HG03103 (cell line): ENCODE data around the gene CBR3.
"Not testable (repeated sequence)": the region's sequence is repeated elsewhere in the genome, so short reads cannot be mapped to it uniquely, and the experiment has no call there.

Source experiments
- ATAC-seq: cut with Tn5 transposase; IDR thresholded peaks from one replicate; pipeline ENCODE4 v1.9.1; 2021; ENCODE audit warnings: low read depth; ENCODE audit not compliant: unreplicated experiment

The CBR3 gene

GRCh38 chr21:36115138-36115730, 19.6 kb upstream of the CBR3 start:
- no peak for ATAC-seq

- ATAC-seq = no peak
Measured at GRCh38 chr21:36117286-36117741, 17.6 kb upstream of the CBR3 start.

GRCh38 chr21:36120304-36120888, 14.5 kb upstream of the CBR3 start:
- ATAC-seq = no peak

DNA sequence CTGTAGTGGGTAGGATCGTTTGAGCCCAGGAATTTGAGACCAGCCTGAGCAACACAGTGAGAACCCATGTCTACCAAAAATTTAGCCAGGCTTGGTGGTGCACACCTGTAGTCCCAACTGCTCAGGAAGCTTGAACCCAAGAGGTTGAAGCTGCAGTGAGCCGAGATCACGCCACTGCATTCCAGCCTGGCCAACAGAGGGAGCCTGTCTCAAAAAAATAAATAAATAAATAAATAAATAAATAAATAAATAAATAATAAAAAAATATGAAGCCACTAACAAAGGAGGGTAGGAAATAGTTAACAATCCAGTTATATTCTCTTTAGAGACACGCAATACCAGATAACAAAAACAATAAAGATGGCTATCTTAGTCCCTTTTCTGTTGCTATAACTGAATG, 11.9 kb upstream of the CBR3 start:
- no peak for ATAC-seq

GRCh38 chr21:36124395-36124794, 10.5 kb upstream of the CBR3 start:
- no peak for ATAC-seq

DNA sequence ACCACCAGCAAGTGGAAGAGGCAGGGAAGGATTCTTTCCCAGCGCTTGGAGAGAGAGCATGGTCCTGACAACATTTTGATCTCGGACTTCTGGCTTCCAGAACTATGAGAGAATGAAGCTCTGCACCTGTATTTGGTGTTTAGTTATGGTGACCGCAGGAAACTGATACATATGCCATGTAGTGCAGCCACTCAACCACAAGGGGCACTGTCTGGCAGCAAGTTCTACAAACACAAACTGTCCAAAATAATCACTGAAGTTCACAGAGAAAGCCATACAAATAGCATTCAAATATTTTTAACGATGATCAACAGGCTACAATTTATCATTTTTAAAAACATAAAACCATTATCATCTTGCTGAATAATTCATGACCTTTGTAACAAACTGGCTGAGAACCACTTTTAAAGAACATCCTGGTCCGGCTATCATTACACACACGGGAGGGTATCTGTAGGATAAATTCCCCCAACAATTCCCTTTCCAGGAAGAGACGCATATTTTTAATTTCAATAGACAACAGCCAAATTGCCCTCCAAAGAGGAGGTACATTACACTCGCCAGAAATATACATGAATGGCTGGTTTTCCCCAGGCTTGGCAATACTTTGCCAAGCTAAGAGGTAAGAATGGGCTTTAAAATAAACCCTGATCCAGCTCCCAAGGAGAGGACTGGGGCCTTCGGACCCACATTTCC, 9.2 kb upstream of the CBR3 start:
- ATAC-seq = no peak

DNA sequence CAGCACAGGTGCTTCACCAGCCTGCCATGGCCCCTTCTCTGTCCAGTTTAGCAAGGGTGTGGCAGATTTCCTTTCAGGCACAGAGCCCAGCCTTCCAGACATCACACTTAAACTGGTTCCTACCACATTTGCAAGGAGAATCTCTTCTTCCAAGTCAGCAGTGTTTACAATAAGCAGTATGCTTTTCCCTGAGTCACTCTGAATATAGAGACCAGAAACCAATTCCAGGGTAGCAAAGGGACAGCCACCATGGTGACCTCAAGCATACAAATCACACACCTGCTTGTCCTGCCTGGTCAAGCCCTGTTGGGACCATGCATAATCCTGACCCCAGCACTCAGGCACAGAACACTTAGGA, 8.7 kb upstream of the CBR3 start:
- no peak for ATAC-seq

DNA sequence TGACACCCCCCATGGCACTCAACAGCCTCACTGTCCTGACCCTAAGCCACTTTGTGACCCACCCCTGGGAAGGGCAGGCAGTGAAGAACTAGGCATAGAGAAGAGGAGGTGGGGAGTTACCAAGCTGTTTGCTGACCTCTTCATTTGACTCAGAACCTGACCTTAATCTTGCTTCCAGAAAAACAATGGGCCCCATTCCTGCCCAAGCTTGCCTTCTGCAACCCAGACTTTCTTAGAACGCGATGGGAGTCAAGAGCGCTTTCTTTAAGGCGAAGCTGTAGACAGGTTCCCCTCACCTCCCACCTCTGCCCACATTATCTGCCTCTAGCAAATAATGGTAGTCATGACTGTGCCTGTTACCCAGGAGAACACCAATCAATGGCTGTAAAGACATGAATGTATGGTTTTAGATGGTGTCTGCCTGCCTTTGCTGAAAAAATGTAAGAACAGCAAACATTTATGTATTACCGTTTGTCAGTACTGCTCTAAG, 8.2 kb upstream of the CBR3 start:
- no peak for ATAC-seq

- ATAC-seq = no peak
Measured at GRCh38 chr21:36127250-36127904, 7.5 kb upstream of the CBR3 start.

GRCh38 chr21:36127977-36128376, 6.9 kb upstream of the CBR3 start:
- ATAC-seq = no peak

- ATAC-seq = no peak
Measured at GRCh38 chr21:36129219-36129618, 5.7 kb upstream of the CBR3 start.

DNA sequence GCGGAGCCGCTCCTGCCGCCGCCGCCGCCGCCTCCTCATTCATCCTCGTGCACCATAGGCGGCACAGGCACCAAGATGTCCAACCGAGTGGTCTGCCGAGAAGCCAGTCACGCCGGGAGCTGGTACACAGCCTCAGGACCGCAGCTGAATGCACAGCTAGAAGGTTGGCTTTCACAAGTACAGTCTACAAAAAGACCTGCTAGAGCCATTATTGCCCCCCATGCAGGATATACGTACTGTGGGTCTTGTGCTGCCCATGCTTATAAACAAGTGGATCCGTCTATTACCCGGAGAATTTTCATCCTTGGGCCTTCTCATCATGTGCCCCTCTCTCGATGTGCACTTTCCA, 4.5 kb upstream of the CBR3 start:
- not testable (repeated sequence) for ATAC-seq

- ATAC-seq = not testable (repeated sequence)
Measured at GRCh38 chr21:36130839-36131238, 4.0 kb upstream of the CBR3 start.

GRCh38 chr21:36132696-36133095, 2.2 kb upstream of the CBR3 start:
- no peak for ATAC-seq

DNA sequence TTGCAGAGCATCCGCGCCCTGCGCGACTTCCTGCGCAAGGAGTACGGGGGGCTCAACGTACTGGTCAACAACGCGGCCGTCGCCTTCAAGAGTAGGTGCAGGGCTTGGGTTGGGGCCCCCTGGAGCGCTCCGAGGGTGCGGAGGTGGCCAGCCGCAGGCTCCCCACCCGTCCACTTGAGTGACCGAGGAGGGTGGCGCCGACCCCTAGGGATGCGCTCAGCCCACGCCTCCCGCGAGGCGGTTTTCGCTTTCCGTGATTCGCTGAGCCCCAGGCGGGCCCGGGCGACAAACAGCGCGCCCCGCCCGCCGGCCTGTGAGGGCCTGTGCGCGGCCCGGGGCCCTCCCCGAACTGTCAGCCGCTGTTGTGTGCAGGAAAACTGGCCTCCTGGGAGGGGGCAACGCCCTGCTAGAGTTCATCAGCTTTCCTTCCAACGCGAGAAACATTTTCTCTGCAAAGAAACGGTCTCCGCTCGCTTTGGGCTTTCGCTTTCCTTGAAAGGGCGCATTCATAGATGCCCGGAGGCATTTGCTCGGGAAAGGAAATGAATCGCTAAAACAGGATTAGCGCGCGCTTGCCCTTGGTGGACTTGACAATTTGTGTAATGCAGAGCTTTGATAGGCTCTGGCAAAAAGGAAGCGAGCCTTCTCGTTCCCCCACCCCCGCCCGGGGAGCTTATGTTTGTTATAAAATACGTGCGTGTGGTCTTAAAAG, 668 bp downstream of the CBR3 start:
- no peak for ATAC-seq

DNA sequence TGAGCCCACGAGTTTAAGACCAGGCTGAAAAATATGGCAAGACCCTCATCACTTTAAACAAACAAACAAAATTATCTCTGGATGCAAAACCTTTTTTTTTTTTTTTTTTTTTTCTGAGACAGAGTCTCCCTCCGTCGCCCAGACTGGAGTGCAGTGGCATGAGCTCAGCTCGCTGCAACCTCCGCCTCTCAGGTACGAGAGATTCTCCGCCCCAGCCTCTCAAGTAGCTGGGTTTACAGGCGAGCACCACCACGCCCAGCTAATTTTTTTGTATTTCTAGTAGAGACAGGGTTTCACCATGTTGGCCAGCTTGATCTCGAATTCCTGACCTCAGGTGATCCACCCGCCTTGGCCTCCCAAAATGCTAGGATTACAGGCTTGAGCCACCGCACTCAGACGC, 4.9 kb downstream of the CBR3 start:
- not testable (repeated sequence) for ATAC-seq

DNA sequence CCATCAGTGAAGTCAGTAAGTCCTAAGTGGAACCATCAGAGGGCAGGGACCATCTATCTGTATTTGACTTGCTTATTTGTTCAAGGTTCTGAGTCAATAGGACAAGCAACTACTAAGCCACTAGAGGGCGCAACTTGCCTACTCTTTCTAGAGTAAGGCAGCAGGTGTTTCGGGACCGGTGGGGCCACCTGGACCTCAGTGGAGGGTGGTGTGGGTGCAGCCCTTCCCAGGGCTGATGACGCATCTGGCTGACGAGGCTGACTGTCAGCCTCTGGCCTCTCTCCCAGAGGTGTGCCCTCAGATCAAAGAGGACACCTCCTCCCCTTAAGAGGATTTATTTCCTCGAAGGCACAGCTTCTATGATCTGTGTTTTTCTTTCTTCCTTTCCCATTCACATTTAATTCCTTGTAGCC, 6.6 kb downstream of the CBR3 start:
- no peak for ATAC-seq

GRCh38 chr21:36144233-36144632, 9.4 kb downstream of the CBR3 start:
- ATAC-seq = not testable (repeated sequence)

DNA sequence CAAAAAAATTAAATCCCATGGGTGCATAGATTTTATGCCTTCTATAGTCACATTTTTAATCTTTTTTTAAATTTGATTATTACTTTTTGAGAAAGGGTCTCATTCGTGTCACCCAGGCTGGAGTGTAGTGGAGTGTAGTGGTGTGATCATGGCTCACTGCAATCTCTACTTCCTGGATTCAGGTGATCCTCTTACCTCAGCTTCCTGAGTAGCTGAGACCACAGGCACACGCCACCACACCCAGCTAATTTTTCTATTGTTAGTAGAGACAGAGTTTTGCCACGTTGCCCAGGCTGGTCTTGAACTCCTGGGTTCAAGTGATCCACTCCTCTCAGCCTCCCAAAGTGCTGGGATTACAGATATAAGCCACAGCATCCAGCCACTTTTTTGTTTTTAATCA, 10.4 kb downstream of the CBR3 start:
- ATAC-seq = no peak

GRCh38 chr21:36147911-36148310, 13.0 kb downstream of the CBR3 start:
- no peak for ATAC-seq

GRCh38 chr21:36148886-36149285, 14.0 kb downstream of the CBR3 start:
- no peak for ATAC-seq
